GM12875 (cell line): ENCODE measurements around the gene DLK1.

Source experiments
- H3K4me3 ChIP-seq: one replicate; pipeline ENCODE4 v1.5.1; 2011; ENCODE audit warnings: low read depth, low read length, control low read depth
- TF ChIP-seq, protein P1 (sequence below): IDR thresholded peaks from 2 replicates; pipeline ENCODE4 v1.5.1; 2011; ENCODE audit warnings: low read depth, mild to moderate bottlenecking, control low read depth, inconsistent platforms, low read length, moderate library complexity, borderline replicate concordance; ENCODE audit not compliant: insufficient read depth

Gene DLK1

DNA sequence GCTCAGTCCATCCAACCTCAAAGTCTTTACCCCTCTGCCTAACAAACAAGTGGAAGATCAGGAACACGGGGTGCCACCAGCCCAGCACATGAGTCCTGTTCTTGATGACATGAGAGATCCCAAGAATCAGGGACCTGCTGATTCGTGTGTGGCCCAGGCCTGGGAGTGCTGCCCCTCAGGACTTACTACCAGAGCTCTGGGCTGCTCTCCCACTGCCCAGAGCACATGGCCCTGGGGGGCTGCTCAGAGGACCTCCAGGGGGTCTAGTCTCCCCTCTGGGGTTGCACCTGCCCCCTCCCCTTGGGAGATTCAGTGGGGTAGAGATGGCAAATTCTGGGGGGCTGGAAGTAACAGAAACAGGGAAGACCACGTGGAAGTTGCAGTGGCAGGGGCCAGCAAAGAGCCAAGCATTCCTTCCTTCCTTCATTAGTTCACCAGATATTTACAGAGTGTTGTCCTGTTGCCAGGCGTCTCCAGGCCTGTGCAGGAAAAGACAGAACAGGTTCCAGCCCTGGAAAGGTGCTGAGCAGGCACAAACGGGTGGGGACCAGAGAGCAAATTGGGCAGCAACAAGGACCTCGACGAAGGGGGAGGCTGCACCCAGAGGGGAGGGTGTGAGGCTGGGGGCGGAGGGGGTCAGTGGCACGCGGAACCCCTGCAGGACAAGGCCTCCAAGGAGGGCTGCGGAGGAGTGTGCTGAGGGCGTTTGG lies 54.1 kb downstream of the DLK1 start:
- H3K4me3 ChIP-seq: no peak overlapping the region
- TF ChIP-seq, protein P1, sequence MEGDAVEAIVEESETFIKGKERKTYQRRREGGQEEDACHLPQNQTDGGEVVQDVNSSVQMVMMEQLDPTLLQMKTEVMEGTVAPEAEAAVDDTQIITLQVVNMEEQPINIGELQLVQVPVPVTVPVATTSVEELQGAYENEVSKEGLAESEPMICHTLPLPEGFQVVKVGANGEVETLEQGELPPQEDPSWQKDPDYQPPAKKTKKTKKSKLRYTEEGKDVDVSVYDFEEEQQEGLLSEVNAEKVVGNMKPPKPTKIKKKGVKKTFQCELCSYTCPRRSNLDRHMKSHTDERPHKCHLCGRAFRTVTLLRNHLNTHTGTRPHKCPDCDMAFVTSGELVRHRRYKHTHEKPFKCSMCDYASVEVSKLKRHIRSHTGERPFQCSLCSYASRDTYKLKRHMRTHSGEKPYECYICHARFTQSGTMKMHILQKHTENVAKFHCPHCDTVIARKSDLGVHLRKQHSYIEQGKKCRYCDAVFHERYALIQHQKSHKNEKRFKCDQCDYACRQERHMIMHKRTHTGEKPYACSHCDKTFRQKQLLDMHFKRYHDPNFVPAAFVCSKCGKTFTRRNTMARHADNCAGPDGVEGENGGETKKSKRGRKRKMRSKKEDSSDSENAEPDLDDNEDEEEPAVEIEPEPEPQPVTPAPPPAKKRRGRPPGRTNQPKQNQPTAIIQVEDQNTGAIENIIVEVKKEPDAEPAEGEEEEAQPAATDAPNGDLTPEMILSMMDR: no peak

DNA sequence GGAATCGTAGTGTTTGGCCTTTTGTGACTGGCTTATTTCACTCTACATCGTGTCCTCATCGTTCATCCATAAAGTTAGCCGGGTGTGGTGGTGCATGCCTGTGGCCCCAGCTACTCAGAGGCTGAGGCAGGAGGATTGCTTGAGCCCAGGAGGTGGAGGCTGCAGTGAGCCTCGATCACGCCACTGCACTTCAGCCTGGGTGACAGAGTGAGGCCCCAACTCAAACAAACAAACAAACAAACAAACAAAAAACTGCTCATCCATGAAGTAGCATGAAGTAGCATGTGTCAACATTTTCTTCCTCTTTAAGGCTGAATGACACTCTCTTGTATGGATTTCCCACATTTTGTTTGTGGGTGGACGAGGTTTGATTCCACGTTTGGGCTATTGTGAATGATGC lies 55.3 kb downstream of the DLK1 start:
- H3K4me3 ChIP-seq: no peak overlapping the region

DNA sequence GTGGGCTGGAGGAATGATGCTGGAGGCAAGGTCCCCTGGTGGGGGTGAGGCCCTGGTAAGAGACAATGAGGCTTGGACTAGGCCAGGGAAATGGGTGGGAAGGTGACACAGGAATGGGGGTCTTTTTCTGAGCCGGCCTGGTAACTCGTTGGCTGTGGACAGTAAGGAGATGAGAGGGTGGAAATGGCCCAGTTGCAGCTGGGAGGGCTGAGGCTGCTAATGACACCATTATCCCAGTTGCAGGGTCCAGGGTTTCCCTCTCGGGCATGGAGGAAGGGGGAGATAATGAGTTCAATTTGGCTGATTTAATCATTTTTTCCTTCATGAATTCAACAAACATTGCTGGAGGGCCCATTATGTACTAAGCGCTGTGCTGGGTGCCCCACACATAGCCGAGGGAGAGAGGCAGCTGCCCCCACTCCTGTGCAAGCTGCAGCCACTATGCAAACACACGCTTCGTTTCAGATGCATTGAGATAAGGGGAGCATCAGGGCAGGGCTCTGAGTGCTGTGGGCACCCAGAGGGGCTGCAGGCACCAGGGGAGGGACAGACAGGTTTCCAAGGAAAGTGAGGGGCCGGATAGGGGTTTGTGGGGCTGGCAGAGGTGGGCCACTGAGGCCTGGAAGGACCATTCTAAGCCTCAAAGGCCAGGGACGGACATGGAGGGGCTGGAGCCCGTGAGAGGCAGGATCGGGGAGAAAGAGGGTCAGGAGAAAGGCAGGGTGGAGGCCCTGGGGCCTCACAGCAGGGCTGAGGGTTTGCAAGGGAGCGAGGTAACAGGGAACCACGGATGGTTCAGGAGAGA lies 56.0 kb downstream of the DLK1 start:
- no peak overlapping the region for H3K4me3 ChIP-seq
- TF ChIP-seq, protein P1: no peak

More for the DNA sequence above, 55.3 kb downstream of the DLK1 start:
- TF ChIP-seq, protein P1: no peak

DNA sequence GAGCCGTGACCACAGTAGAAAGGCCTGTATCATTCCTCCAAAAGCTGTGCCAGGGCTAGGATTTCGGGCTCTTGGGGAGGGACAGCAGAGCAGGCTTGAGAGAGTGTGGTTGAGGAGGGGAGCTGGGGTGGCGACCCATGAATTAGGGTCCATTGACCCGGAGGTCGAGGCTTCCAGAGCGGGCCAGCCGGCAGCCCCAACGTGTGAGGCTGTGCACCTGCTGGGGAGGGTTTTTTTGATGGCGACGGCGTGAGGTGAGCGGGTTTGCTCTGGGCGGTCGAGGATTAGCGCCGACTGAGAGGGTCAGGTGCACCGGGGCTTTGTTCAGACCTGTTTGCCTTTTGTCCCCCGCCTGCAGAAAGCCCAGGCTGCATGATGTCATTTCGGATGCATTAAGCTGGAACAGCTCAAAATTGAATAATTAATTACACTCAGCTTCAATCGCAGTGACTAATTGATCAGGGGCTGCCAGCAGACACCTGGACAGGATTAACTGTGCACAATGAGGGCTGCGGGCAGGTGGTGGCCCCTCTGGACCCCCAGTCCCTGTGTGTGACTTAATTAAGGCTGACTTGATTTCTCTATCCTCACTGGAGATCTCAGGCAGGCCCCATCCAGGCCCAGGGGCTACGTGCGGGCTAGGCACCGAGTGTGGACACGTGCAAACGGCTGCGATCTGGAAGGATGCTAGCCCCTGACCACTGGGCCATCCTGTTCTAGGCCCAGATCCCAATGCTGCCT lies 57.1 kb downstream of the DLK1 start:
- H3K4me3 ChIP-seq: no peak overlapping the region
- TF ChIP-seq, protein P1: no peak

DNA sequence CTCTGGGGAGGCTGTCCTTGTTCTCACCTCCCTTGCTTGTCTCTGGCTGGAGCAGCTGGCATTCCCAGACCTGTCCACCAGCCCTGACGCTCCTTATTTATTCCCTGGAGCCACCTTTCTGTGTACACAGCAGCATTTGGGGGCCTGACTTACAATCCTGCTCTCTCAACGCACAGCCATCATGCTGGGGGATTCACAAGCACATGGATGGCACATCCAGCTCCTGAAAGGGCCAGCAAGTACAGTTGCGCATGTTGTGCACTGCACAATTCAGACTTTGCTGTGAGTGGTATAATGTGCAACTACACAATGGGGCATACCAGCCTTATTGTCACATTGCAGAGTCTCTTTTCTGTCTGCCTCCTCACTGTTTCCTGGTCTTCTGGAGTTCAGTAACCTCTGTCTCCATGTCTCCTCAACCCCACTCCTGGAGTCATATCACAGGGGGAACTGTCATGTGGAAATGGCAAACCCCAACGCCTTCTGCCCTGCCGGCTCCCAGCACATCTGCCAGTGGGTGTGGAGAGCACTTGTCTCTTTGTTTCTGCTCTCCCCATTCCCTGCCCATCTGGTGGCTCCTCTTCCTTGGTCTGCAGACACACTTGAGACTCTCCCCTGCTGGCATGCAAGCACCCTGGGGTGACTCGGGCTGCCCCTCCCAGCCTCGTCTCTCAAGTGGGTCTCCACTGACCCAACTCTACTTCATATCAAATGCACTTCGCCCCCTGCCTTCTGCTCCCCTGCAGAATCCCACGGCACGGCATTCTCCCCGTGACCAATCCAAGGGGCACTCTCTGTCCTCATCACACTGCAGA lies 58.0 kb downstream of the DLK1 start:
- TF ChIP-seq, protein P1: no peak
- no peak overlapping the region for H3K4me3 ChIP-seq

DNA sequence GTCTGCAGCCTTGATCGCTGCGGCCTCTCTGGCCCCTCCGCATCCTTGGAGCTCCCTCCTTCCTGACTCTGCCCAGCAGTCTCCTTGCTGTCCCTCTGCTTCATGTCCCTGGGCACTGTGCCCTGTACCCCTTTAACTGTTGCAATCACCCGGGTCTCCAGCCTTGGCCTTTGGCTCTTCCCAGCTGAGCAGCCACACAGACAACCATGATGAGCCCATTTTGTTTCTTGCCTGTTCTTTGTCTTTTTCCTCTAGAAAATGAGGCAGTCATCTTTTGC lies 58.6 kb downstream of the DLK1 start:
- H3K4me3 ChIP-seq: no peak overlapping the region
- TF ChIP-seq, protein P1: no peak
